Measurements from ENCODE around the gene ARFGAP3. TPM values are rescaled to one million over a fixed set of nuclear protein-coding genes. Genes with fewer than 3 reads are reported as not detected.

The ARFGAP3 gene
- total and polyA plus RNA-seq, 2 experiments from 2014 or later: 14.8 to 19.1 TPM

GRCh38 chr22:42889304-42889703, 32.2 kb upstream of the ARFGAP3 start:
- Histone ChIP-seq H3K4me2 (no peak overlapping the region), H4K20me1 (replicated peaks; ENCODE audit: insufficient read depth) (peaks cover 10% of the 10 kb centered on the region; the same call in 1 of the 2 replicates), H3K9me2 (ENCODE audit: insufficient read depth) (no peaks in the 10 kb centered on the region), H3K4me1 (ENCODE audit: insufficient read depth) (no peaks in the 10 kb centered on the region), H3K27me3 (ENCODE audit: insufficient read depth) (no peaks in the 10 kb centered on the region), H3F3A (replicated peaks; ENCODE audit: low read depth) (no peaks in the 10 kb centered on the region), H3K36me3 (ENCODE audit: insufficient read depth) (peaks cover 4% of the 10 kb centered on the region; the same call in 1 of the 2 replicates), H2AFZ (no peak overlapping the region), H3K27ac (ENCODE audit: low read depth) (no peak overlapping the region), H3K79me2 (replicated peaks; ENCODE audit: insufficient read depth) (no peaks in the 10 kb centered on the region; the same call in 1 of the 2 replicates), H3K4me3 (no peak overlapping the region)
- ATAC-seq: no peak
- H3K27ac Mint-ChIP-seq: no peak overlapping the region
- H3K9me3 Mint-ChIP-seq: no peaks in the 10 kb centered on the region
- TF ChIP-seq CTCF (conservative IDR thresholded peaks at IDR 0.05; ENCODE audit: low read depth in 2 of 2): no peak
- TF ChIP-seq EZH2 (IDR thresholded peaks at IDR 0.05; ENCODE audit: low read depth, unreplicated experiment): no peak
- TF ChIP-seq CREB1 (CRISPR knock-in tag; IDR thresholded peaks at IDR 0.05; ENCODE audit: low read depth): no peak
- no peak for TF ChIP-seq EZH2phosphoT487 (IDR thresholded peaks at IDR 0.05; ENCODE audit: unreplicated experiment)
- TF ChIP-seq ETS1 (IDR thresholded peaks at IDR 0.05): no peak
- TF ChIP-seq NANOG (IDR thresholded peaks at IDR 0.05; ENCODE audit: borderline replicate concordance): no peak
- no peak for TF ChIP-seq STAT1 (IDR thresholded peaks at IDR 0.05; ENCODE audit: unreplicated experiment)
- no peak for TF ChIP-seq ZNF114 (CRISPR knock-in tag; IDR thresholded peaks at IDR 0.05)
- no peak overlapping the region for H3K4me3 Mint-ChIP-seq
- DNase-seq (ENCODE audit: low spot score): no peak
- peaks cover 6% of the 10 kb centered on the region for H3K27me3 Mint-ChIP-seq (ENCODE audit: insufficient read depth, low read depth, poor library complexity)
- H3K36me3 Mint-ChIP-seq (ENCODE audit: low read depth): peaks cover 32% of the 10 kb centered on the region
- no peaks in the 10 kb centered on the region for H3K4me1 Mint-ChIP-seq

GRCh38 chr22:42887523-42888507, 30.7 kb upstream of the ARFGAP3 start:
- Histone ChIP-seq H3K79me2 (replicated peaks; ENCODE audit: insufficient read depth) (no peaks in the 10 kb centered on the region; the same call in 1 of the 2 replicates), H3K4me1 (ENCODE audit: insufficient read depth) (no peaks in the 10 kb centered on the region), H3K27ac (ENCODE audit: low read depth) (no peak overlapping the region), H3K4me2 (no peak overlapping the region), H4K20me1 (replicated peaks; ENCODE audit: insufficient read depth) (peaks cover 10% of the 10 kb centered on the region; the same call in 1 of the 2 replicates), H3K4me3 (no peak overlapping the region), H2AFZ (no peak overlapping the region), H3K27me3 (ENCODE audit: insufficient read depth) (no peaks in the 10 kb centered on the region), H3K9me2 (ENCODE audit: insufficient read depth) (no peaks in the 10 kb centered on the region), H3K36me3 (ENCODE audit: insufficient read depth) (peaks cover 4% of the 10 kb centered on the region; the same call in 1 of the 2 replicates), H3F3A (replicated peaks; ENCODE audit: low read depth) (no peaks in the 10 kb centered on the region)
- Mint-ChIP-seq H3K4me3 (no peak overlapping the region), H3K9me3 (no peaks in the 10 kb centered on the region), H3K27me3 (ENCODE audit: insufficient read depth, low read depth, poor library complexity) (peaks cover 6% of the 10 kb centered on the region), H3K36me3 (ENCODE audit: low read depth) (peaks cover 45% of the 10 kb centered on the region), H3K4me1 (peaks cover 2% of the 10 kb centered on the region), H3K27ac (no peak overlapping the region)
- DNase-seq (ENCODE audit: low spot score) (no peak), ATAC-seq (no peak)
- TF ChIP-seq STAT1 (IDR thresholded peaks at IDR 0.05; ENCODE audit: unreplicated experiment) (no peak), EZH2 (IDR thresholded peaks at IDR 0.05; ENCODE audit: low read depth, unreplicated experiment) (no peak), CREB1 (CRISPR knock-in tag; IDR thresholded peaks at IDR 0.05; ENCODE audit: low read depth) (no peak), REST (IDR thresholded peaks at IDR 0.05; ENCODE audit: unreplicated experiment) (no peak), ZNF114 (CRISPR knock-in tag; IDR thresholded peaks at IDR 0.05) (no peak)

Data from GM23338 (cell line).